ENCODE data around the gene TIGD2. TPM values are rescaled to one million over a fixed set of nuclear protein-coding genes. Genes with fewer than 3 reads are reported as not detected.
"Not testable (repeated sequence)": the region's sequence is repeated elsewhere in the genome, so short reads cannot be mapped to it uniquely, and the experiment has no call there.

Gene TIGD2
- total and polyA plus RNA-seq, 2 donors (not counting 3 experiments of a cell fraction or from before 2014, with no cell fraction given), result 1.1 to 5.0 TPM

- H3K4me3 ChIP-seq (replicated peaks in 1 of 3; ENCODE audit: insufficient read depth in 1 of 3, low read depth in 1 of 3, low read length in 3 of 3), result no peak overlapping the region
Measured at GRCh38 chr4:89142691-89143669, 31.6 kb downstream of the TIGD2 start.

DNA sequence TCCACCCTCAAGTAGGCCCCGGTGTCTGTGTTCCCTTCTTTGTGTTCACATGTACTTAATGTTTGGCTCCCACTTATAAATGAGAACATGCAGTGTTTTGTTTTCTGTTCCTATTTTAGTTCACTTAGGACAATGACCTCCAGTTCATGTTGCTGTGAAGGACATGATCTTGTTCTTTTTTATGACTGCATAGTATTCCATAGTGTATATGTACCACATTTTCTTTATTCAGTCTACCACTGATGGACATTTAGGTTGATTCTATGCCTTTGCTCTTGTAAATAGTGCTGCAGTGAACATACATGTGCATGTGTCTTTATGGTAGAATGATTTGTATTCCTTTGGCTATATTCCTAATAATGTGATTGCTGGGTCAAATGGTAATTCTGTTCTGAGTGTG lies 33.3 kb downstream of the TIGD2 start:
- H3K4me3 ChIP-seq (replicated peaks in 1 of 3; ENCODE audit: insufficient read depth in 1 of 3, low read depth in 1 of 3, low read length in 3 of 3); POLR2A ChIA-PET; H4K20me1 ChIP-seq (replicated peaks; ENCODE audit: control insufficient read depth, extremely low read depth, insufficient read depth, low read length); intact Hi-C loops (cut with micrococcal nuclease); BruUV-seq (replicated peaks); H3K9me3 ChIP-seq (replicated peaks; ENCODE audit: control insufficient read depth, insufficient read depth, low read length); H3K79me2 ChIP-seq (ENCODE audit: control insufficient read depth, insufficient read depth, low read length); H3K36me3 ChIP-seq (ENCODE audit: control insufficient read depth in 2 of 2, extremely low read depth in 1 of 2, insufficient read depth in 2 of 2, low read length in 2 of 2); DNase-seq (ENCODE audit: low read depth, low spot score); CTCF ChIA-PET; H3K9me1 ChIP-seq (replicated peaks; ENCODE audit: control insufficient read depth, extremely low read depth, insufficient read depth, low read length); H2AFZ ChIP-seq (ENCODE audit: low read depth, low read length); H3K27ac ChIP-seq (ENCODE audit: insufficient read depth, low read depth, low read length); H3K9ac ChIP-seq (replicated peaks; ENCODE audit: extremely low read depth, insufficient read depth, low read length); H3K27me3 ChIP-seq (ENCODE audit: control insufficient read depth in 2 of 2, insufficient read depth in 2 of 2, low read length in 2 of 2); dilution Hi-C loops (cut with MboI; ENCODE audit: extremely low pct_ligation_motif_present, low sequenced_read_pairs); H3K4me2 ChIP-seq (ENCODE audit: insufficient read depth, low read length); H3K4me1 ChIP-seq (ENCODE audit: control insufficient read depth, extremely low read depth, insufficient read depth, low read length); FAIRE-seq: not testable (repeated sequence)

More at GRCh38 chr4:89142691-89143669, 31.6 kb downstream of the TIGD2 start:
- ChIA-PET POLR2A (no interaction called here), CTCF (no interaction called here)
- Histone ChIP-seq H3K36me3 (ENCODE audit: control insufficient read depth in 2 of 2, extremely low read depth in 1 of 2, insufficient read depth in 2 of 2, low read length in 2 of 2) (no peaks in the 10 kb centered on the region), H3K4me2 (ENCODE audit: insufficient read depth, low read length) (no peak overlapping the region), H3K9me1 (replicated peaks; ENCODE audit: control insufficient read depth, extremely low read depth, insufficient read depth, low read length) (no peaks in the 10 kb centered on the region), H3K4me1 (ENCODE audit: control insufficient read depth, extremely low read depth, insufficient read depth, low read length) (no peaks in the 10 kb centered on the region), H4K20me1 (replicated peaks; ENCODE audit: control insufficient read depth, extremely low read depth, insufficient read depth, low read length) (no peaks in the 10 kb centered on the region), H3K79me2 (ENCODE audit: control insufficient read depth, insufficient read depth, low read length) (no peaks in the 10 kb centered on the region), H2AFZ (ENCODE audit: low read depth, low read length) (no peak overlapping the region), H3K9me3 (replicated peaks; ENCODE audit: control insufficient read depth, insufficient read depth, low read length) (no peaks in the 10 kb centered on the region), H3K27me3 (ENCODE audit: control insufficient read depth in 2 of 2, insufficient read depth in 2 of 2, low read length in 2 of 2) (peaks cover 0 to 6% of the 10 kb centered on the region in 2 experiments), H3K27ac (ENCODE audit: insufficient read depth, low read depth, low read length) (no peak overlapping the region), H3K9ac (replicated peaks; ENCODE audit: extremely low read depth, insufficient read depth, low read length) (no peak overlapping the region)
- DNase-seq (ENCODE audit: low read depth, low spot score), result no peak
- dilution Hi-C loops (cut with MboI; ENCODE audit: extremely low pct_ligation_motif_present, low sequenced_read_pairs), result no loop called here
- intact Hi-C loops (cut with micrococcal nuclease), result no loop called here
- TF ChIP-seq POLR2A (IDR thresholded peaks at IDR 0.05; ENCODE audit: low read depth, low read length) (no peak), FOS (IDR thresholded peaks at IDR 0.05; ENCODE audit: borderline replicate concordance, insufficient read depth, low read length) (no peak), POLR2AphosphoS5 (IDR thresholded peaks at IDR 0.05; ENCODE audit: insufficient read depth, low read depth, low read length) (no peak), MYC (IDR thresholded peaks at IDR 0.05; ENCODE audit: low read depth, low read length) (no peak)
- BruUV-seq (replicated peaks), result no TSS peak
- FAIRE-seq, result no peak
